Measurements from ENCODE around the gene STX8. TPM values are rescaled to one million over a fixed set of nuclear protein-coding genes. Genes with fewer than 3 reads are reported as not detected.

The STX8 gene
- polyA plus RNA-seq, 1 experiment, result 44.7 TPM

GRCh38 chr17:9217151-9218056, 358.2 kb downstream of the STX8 start:
- POLR2A ChIA-PET, result no interaction called here
- TF ChIP-seq CTCF (IDR thresholded peaks at IDR 0.05; ENCODE audit: insufficient read depth, low read depth, low read length), result no peak
- Histone ChIP-seq H3K27me3 (ENCODE audit: control insufficient read depth, insufficient read depth, low read length) (no peaks in the 10 kb centered on the region), H3K36me3 (ENCODE audit: control insufficient read depth, insufficient read depth, low read length) (no peaks in the 10 kb centered on the region), H3K4me3 (ENCODE audit: low read depth, low read length) (no peak overlapping the region)
- peak; percentile 32 for DNase-seq (ENCODE audit: low read depth)
- CTCF ChIA-PET, result interaction anchor here (1.2 to 1.6 kb wide), 2 partner anchors 9 to 13 kb away, joined by 3 read pairs; no protein-coding TSS in a partner anchor

- H3K4me3 ChIP-seq (ENCODE audit: low read depth, low read length), result no peak overlapping the region
- no peak for TF ChIP-seq CTCF (IDR thresholded peaks at IDR 0.05; ENCODE audit: insufficient read depth, low read depth, low read length)
- POLR2A ChIA-PET, result no interaction called here
- CTCF ChIA-PET, result interaction anchor here (1.0 to 1.2 kb wide), 2 partner anchors 11 to 222 kb away, joined by 3 to 5 read pairs; no protein-coding TSS in a partner anchor
- no peak for DNase-seq (ENCODE audit: low read depth)
- H3K27me3 ChIP-seq (ENCODE audit: control insufficient read depth, insufficient read depth, low read length), result no peaks in the 10 kb centered on the region
- H3K36me3 ChIP-seq (ENCODE audit: control insufficient read depth, insufficient read depth, low read length), result no peaks in the 10 kb centered on the region
These were observed 360.2 kb downstream of the STX8 start for GRCh38 chr17:9215465-9215864.

GRCh38 chr17:9213303-9213640, 362.3 kb downstream of the STX8 start:
- no peak for TF ChIP-seq CTCF (IDR thresholded peaks at IDR 0.05; ENCODE audit: insufficient read depth, low read depth, low read length)
- no peak for DNase-seq (ENCODE audit: low read depth)
- no peaks in the 10 kb centered on the region for H3K36me3 ChIP-seq (ENCODE audit: control insufficient read depth, insufficient read depth, low read length)
- H3K27me3 ChIP-seq (ENCODE audit: control insufficient read depth, insufficient read depth, low read length), result no peaks in the 10 kb centered on the region
- POLR2A ChIA-PET, result no interaction called here
- CTCF ChIA-PET, result interaction anchor here (1.0 to 1.2 kb wide), 2 partner anchors 13 to 15 kb away, joined by 3 read pairs; no protein-coding TSS in a partner anchor
- H3K4me3 ChIP-seq (ENCODE audit: low read depth, low read length), result no peak overlapping the region

GRCh38 chr17:9212376-9213302, 363.0 kb downstream of the STX8 start:
- no peak for TF ChIP-seq CTCF (IDR thresholded peaks at IDR 0.05; ENCODE audit: insufficient read depth, low read depth, low read length)
- Histone ChIP-seq H3K36me3 (ENCODE audit: control insufficient read depth, insufficient read depth, low read length) (no peaks in the 10 kb centered on the region), H3K27me3 (ENCODE audit: control insufficient read depth, insufficient read depth, low read length) (no peaks in the 10 kb centered on the region), H3K4me3 (ENCODE audit: low read depth, low read length) (no peak overlapping the region)
- ChIA-PET CTCF (interaction anchor here (1.0 to 1.2 kb wide), 2 partner anchors 13 to 16 kb away, joined by 3 read pairs; no protein-coding TSS in a partner anchor), POLR2A (no interaction called here)
- no peak for DNase-seq (ENCODE audit: low read depth)
